H9 (cell line): ENCODE data around the gene PAM. TPM values are rescaled to one million over a fixed set of nuclear protein-coding genes. Genes with fewer than 3 reads are reported as not detected.

Experiments
- DNase-seq: peaks from one replicate; pipeline ENCODE4 v3.0.0-alpha.2; 2017
- H2AFZ ChIP-seq: one replicate; pipeline ENCODE4 v1.6.1; 2013; ENCODE audit warnings: mild to moderate bottlenecking, low read length, control low read depth, moderate library complexity
- H2AK5ac ChIP-seq: 2 replicates; pipeline ENCODE4 v1.6.1; 2013; ENCODE audit warnings: low read length, control low read depth, mixed read lengths; ENCODE audit not compliant: insufficient read length
- H2BK120ac ChIP-seq: one replicate; pipeline ENCODE4 v1.6.1; 2013; ENCODE audit warnings: low read depth, mild to moderate bottlenecking, low read length, control low read depth, inconsistent platforms; ENCODE audit not compliant: poor library complexity, severe bottlenecking
- H2BK12ac ChIP-seq: 2 replicates; pipeline ENCODE4 v1.6.1; 2013; ENCODE audit warnings: low read length, control low read depth, mixed read lengths, low read depth; ENCODE audit not compliant: insufficient read length
- H2BK15ac ChIP-seq: 2 replicates; pipeline ENCODE4 v1.6.1; 2013; ENCODE audit warnings: low read depth, low read length, control low read depth
- H2BK20ac ChIP-seq: one replicate; pipeline ENCODE4 v1.6.1; 2013; ENCODE audit warnings: low read depth, mild to moderate bottlenecking, low read length, control low read depth, inconsistent platforms; ENCODE audit not compliant: poor library complexity, severe bottlenecking
- H2BK5ac ChIP-seq: 2 replicates; pipeline ENCODE4 v1.6.1; 2013; ENCODE audit warnings: low read length, control low read depth, mixed read lengths; ENCODE audit not compliant: insufficient read length
- H3K14ac ChIP-seq: 2 replicates; pipeline ENCODE4 v1.6.1; 2013; ENCODE audit warnings: low read length, control low read depth; ENCODE audit not compliant: insufficient read depth
- H3K18ac ChIP-seq: 2 replicates; pipeline ENCODE4 v1.6.1; 2013; ENCODE audit warnings: low read depth, mild to moderate bottlenecking, mixed read lengths, low read length, control low read depth; ENCODE audit not compliant: insufficient read length
- H3K23ac ChIP-seq: 2 replicates; pipeline ENCODE4 v1.6.1; 2013; ENCODE audit warnings: low read length, control low read depth, mixed read lengths, low read depth; ENCODE audit not compliant: insufficient read length
- H3K23me2 ChIP-seq: 2 replicates; pipeline ENCODE4 v1.6.1; 2013; ENCODE audit warnings: low read depth, mild to moderate bottlenecking, mixed read lengths, low read length, control low read depth; ENCODE audit not compliant: insufficient read length, poor library complexity, severe bottlenecking
- H3K27ac ChIP-seq: 2 replicates; pipeline ENCODE4 v1.5.1; 2013; ENCODE audit warnings: low read length, control low read depth, mixed read lengths, low read depth; ENCODE audit not compliant: insufficient read length
- H3K27me3 ChIP-seq: 2 replicates; pipeline ENCODE4 v1.6.1; 2013; ENCODE audit warnings: low read length, control low read depth, inconsistent platforms; ENCODE audit not compliant: insufficient read depth
- H3K4ac ChIP-seq: 2 replicates; pipeline ENCODE4 v1.6.1; 2013; ENCODE audit warnings: low read depth, mild to moderate bottlenecking, control low read depth, inconsistent platforms, low read length, moderate library complexity
- H3K4me1 ChIP-seq: 2 replicates; pipeline ENCODE4 v1.6.1; 2013; ENCODE audit warnings: low read length, control low read depth, inconsistent platforms; ENCODE audit not compliant: insufficient read depth
- H3K4me2 ChIP-seq: 2 replicates; pipeline ENCODE4 v1.6.1; 2013; ENCODE audit warnings: low read length, control low read depth, mixed read lengths; ENCODE audit not compliant: insufficient read length, insufficient read depth
- H3K56ac ChIP-seq: 2 replicates; pipeline ENCODE4 v1.6.1; 2013; ENCODE audit warnings: low read depth, mild to moderate bottlenecking, mixed read lengths, low read length, control low read depth; ENCODE audit not compliant: insufficient read length
- H3K79me1 ChIP-seq: 2 replicates; pipeline ENCODE4 v1.6.1; 2013; ENCODE audit warnings: low read depth, mild to moderate bottlenecking, moderate library complexity, low read length, control low read depth, inconsistent platforms; ENCODE audit not compliant: insufficient read depth, poor library complexity, severe bottlenecking
- H3K79me2 ChIP-seq: 2 replicates; pipeline ENCODE4 v1.6.1; 2013; ENCODE audit warnings: low read length, control low read depth, inconsistent platforms; ENCODE audit not compliant: insufficient read depth
- H3K9ac ChIP-seq: 2 replicates; pipeline ENCODE4 v1.6.1; 2013; ENCODE audit warnings: low read length, control low read depth, mixed read lengths; ENCODE audit not compliant: insufficient read length; ENCODE audit errors: extremely low read depth
- H3K9me3 ChIP-seq: one replicate; pipeline ENCODE4 v1.6.1; 2013; ENCODE audit warnings: low read depth, low read length, inconsistent platforms; ENCODE audit not compliant: control insufficient read depth
- H3T11ph ChIP-seq: one replicate; pipeline ENCODE4 v1.6.1; 2013; ENCODE audit warnings: mild to moderate bottlenecking, low read length, control low read depth, inconsistent platforms
- H4K20me1 ChIP-seq: one replicate; pipeline ENCODE4 v1.6.1; 2013; ENCODE audit not compliant: control insufficient read depth, insufficient read length, insufficient read depth
- H4K5ac ChIP-seq: 2 replicates; pipeline ENCODE4 v1.6.1; 2013; ENCODE audit warnings: low read depth, mild to moderate bottlenecking, mixed read lengths, low read length, control low read depth; ENCODE audit not compliant: insufficient read length
- H4K8ac ChIP-seq: replicated peaks from 2 replicates; pipeline ENCODE4 v1.6.1; 2013; ENCODE audit warnings: low read length, control low read depth, mixed read lengths, low read depth; ENCODE audit not compliant: insufficient read length
- H4K91ac ChIP-seq: 2 replicates; pipeline ENCODE4 v1.6.1; 2013; ENCODE audit warnings: low read depth, mild to moderate bottlenecking, moderate library complexity, mixed read lengths, low read length, control low read depth; ENCODE audit not compliant: insufficient read length
- H3K27ac Mint-ChIP-seq, 3 experiments: 2 replicates in 2 of 3; 3 replicates in 1 of 3; pipeline ENCODE4 v1.8.0; 2020 to 2021; ENCODE audit warnings: mixed read lengths in 3 of 3, mild to moderate bottlenecking in 1 of 3, moderate library complexity in 1 of 3
- H3K27me3 Mint-ChIP-seq: 2 replicates; pipeline ENCODE4 v1.8.0; 2021; ENCODE audit warnings: low read depth, mild to moderate bottlenecking, moderate library complexity, mixed read lengths
- H3K36me3 Mint-ChIP-seq, 3 experiments: 2 replicates in 2 of 3; 3 replicates in 1 of 3; pipeline ENCODE4 v1.8.0; 2020 to 2021; ENCODE audit warnings: low read depth in 3 of 3, mixed read lengths in 3 of 3; ENCODE audit not compliant: insufficient read depth in 1 of 3
- H3K4me1 Mint-ChIP-seq, 2 experiments: 2 replicates each; pipeline ENCODE4 v1.8.0; 2020; ENCODE audit warnings: mixed read lengths in 2 of 2
- H3K4me3 Mint-ChIP-seq, 2 experiments: 2 replicates in 1 of 2; 3 replicates in 1 of 2; pipeline ENCODE4 v1.8.0; 2020 to 2021; ENCODE audit warnings: mild to moderate bottlenecking in 2 of 2, mixed read lengths in 2 of 2, moderate library complexity in 1 of 2
- H3K9me3 Mint-ChIP-seq, 2 experiments: 2 replicates in 1 of 2; 3 replicates in 1 of 2; pipeline ENCODE4 v1.8.0; 2020; ENCODE audit warnings: mild to moderate bottlenecking in 2 of 2, mixed read lengths in 2 of 2, moderate library complexity in 1 of 2
- CTCF ChIP-seq: fragments of 200-600 bp; sonication (generic); conservative IDR thresholded peaks from 3 replicates; pipeline ENCODE4 v1.8.0; 2021; ENCODE audit warnings: antibody characterized with exemption, mild to moderate bottlenecking
- WGBS: extraction: QIAGEN DNeasy Blood & Tissue Kit; methylation state at CpG from one replicate; pipeline ENCODE4 v1.1.7; 2013; ENCODE audit warnings: missing lambda C conversion rate, low lambda C conversion rate, mixed read lengths; ENCODE audit not compliant: insufficient read length; ENCODE audit errors: extremely low coverage; 5-methylcytosine and 5-hydroxymethylcytosine counted together
- total RNA-seq: library from RNA; stranded (reverse); gene quantifications from 2 replicates; pipeline ENCODE4 v1.2.1, GENCODE V29; 2021

Gene PAM
- total RNA-seq, 1 experiment from 2014 or later, result 31.5 TPM

GRCh38 chr5:102794047-102794446 lies 38.9 kb downstream of the PAM start:
- H2BK15ac ChIP-seq, result no peak overlapping the region
- no peak overlapping the region for H2BK120ac ChIP-seq
- no CpG with 5 or more reads among the region's 1 CpG for WGBS
- H4K8ac ChIP-seq, result no peak overlapping the region
- no peaks in the 10 kb centered on the region for H3K27me3 ChIP-seq
- H3K4me3 Mint-ChIP-seq, result no peak overlapping the region; a peak in 1 of 5 replicates
- H2AK5ac ChIP-seq, result no peak overlapping the region
- H3K9me3 ChIP-seq, result no peaks in the 10 kb centered on the region
- H4K5ac ChIP-seq, result no peak overlapping the region
- no peak overlapping the region for H2BK5ac ChIP-seq
- H3K4me1 Mint-ChIP-seq, result peaks cover 54 to 66% of the 10 kb centered on the region in 2 experiments
- H4K20me1 ChIP-seq, result no peaks in the 10 kb centered on the region
- H3K14ac ChIP-seq, result no peak overlapping the region
- no peak overlapping the region for H2BK12ac ChIP-seq
- no peak overlapping the region for H3K56ac ChIP-seq
- no peak overlapping the region for H4K91ac ChIP-seq
- H3K4ac ChIP-seq, result no peak overlapping the region
- no peak for TF ChIP-seq CTCF
- no peaks in the 10 kb centered on the region; the same call in 1 of the 2 replicates for H3K79me2 ChIP-seq
- H3K27ac ChIP-seq, result peak overlapping the region; percentile 13
- H2AFZ ChIP-seq, result no peak overlapping the region
- no peak overlapping the region for H3K9ac ChIP-seq
- no peaks in the 10 kb centered on the region for H3K23me2 ChIP-seq
- H3K79me1 ChIP-seq, result no peaks in the 10 kb centered on the region
- H3T11ph ChIP-seq, result no peak overlapping the region
- H3K18ac ChIP-seq, result no peak overlapping the region
- no peak overlapping the region for H3K4me2 ChIP-seq
- H3K27ac Mint-ChIP-seq, result peak overlapping the region; percentile 4 to 97 (median 92)
- peaks cover 1% of the 10 kb centered on the region; the same call in 1 of the 2 replicates for H3K4me1 ChIP-seq
- H3K36me3 Mint-ChIP-seq, result no peaks in the 10 kb centered on the region
- DNase-seq, result no peak
- no peak overlapping the region for H2BK20ac ChIP-seq
- no peak overlapping the region for H3K23ac ChIP-seq
- H3K9me3 Mint-ChIP-seq, result no peaks in the 10 kb centered on the region
- H3K27me3 Mint-ChIP-seq, result no peaks in the 10 kb centered on the region
